Measurements from ENCODE around the gene UBAC1. TPM values are rescaled to one million over a fixed set of nuclear protein-coding genes. Genes with fewer than 3 reads are reported as not detected.

The UBAC1 gene
- total RNA-seq, 1 experiment from 2014 or later, result 55.6 TPM

- H3K4me1 Mint-ChIP-seq, result peaks cover 23% of the 10 kb centered on the region
- no peaks in the 10 kb centered on the region for H3K27me3 Mint-ChIP-seq (ENCODE audit: low read depth)
- DNase-seq (ENCODE audit: low spot score) (no peak), ATAC-seq (no peak)
- TF ChIP-seq ZNF138 (CRISPR knock-in tag; conservative IDR thresholded peaks at IDR 0.05) (no peak), ELF4 (CRISPR knock-in tag; IDR thresholded peaks at IDR 0.05; ENCODE audit: low read depth) (no peak), AFF4 (CRISPR knock-in tag; IDR thresholded peaks at IDR 0.05; ENCODE audit: borderline replicate concordance) (no peak), ARID4B (CRISPR knock-in tag; IDR thresholded peaks at IDR 0.05; ENCODE audit: borderline replicate concordance) (no peak), IRF2 (CRISPR knock-in tag; IDR thresholded peaks at IDR 0.05; ENCODE audit: borderline replicate concordance, low read depth) (no peak), GTF2I (CRISPR knock-in tag; conservative IDR thresholded peaks at IDR 0.05) (no peak), OVOL2 (CRISPR knock-in tag; IDR thresholded peaks at IDR 0.05; ENCODE audit: borderline replicate concordance) (no peak), KAT7 (CRISPR knock-in tag; IDR thresholded peaks at IDR 0.05; ENCODE audit: borderline replicate concordance) (no peak), SMAD3 (CRISPR knock-in tag; IDR thresholded peaks at IDR 0.05; ENCODE audit: borderline replicate concordance) (no peak), NFE2L1 (CRISPR knock-in tag; IDR thresholded peaks at IDR 0.05) (no peak), CDX4 (CRISPR knock-in tag; IDR thresholded peaks at IDR 0.05; ENCODE audit: borderline replicate concordance) (no peak), ZNF423 (CRISPR knock-in tag; IDR thresholded peaks at IDR 0.05) (no peak), ZBTB21 (CRISPR knock-in tag; IDR thresholded peaks at IDR 0.05; ENCODE audit: borderline replicate concordance) (no peak), RELA (CRISPR knock-in tag; IDR thresholded peaks at IDR 0.05; ENCODE audit: borderline replicate concordance) (no peak), ZNF219 (CRISPR knock-in tag; IDR thresholded peaks at IDR 0.05; ENCODE audit: borderline replicate concordance) (no peak), E2F1 (CRISPR knock-in tag; IDR thresholded peaks at IDR 0.05) (no peak)
- H3K27ac Mint-ChIP-seq, result no peak overlapping the region
- no peaks in the 10 kb centered on the region for H3K9me3 Mint-ChIP-seq
- H3K36me3 Mint-ChIP-seq, result no peaks in the 10 kb centered on the region
- CTCF ChIA-PET, result no interaction called here
- H3K4me3 Mint-ChIP-seq, result no peak overlapping the region
- POLR2A ChIA-PET, result interaction anchor here (0.6 kb wide), 1 partner anchor 245 kb away, joined by 4 read pairs; no protein-coding TSS in a partner anchor
Observed at GRCh38 chr9:135995816-135996215, 34.6 kb upstream of the UBAC1 start.

Data from WTC11 (cell line).